A673 (cell line): Measurements from ENCODE around the gene USP34. TPM values are rescaled to one million over a fixed set of nuclear protein-coding genes. Genes with fewer than 3 reads are reported as not detected.

Experiments used
- BruUV-seq: library from RNA; stranded (reverse); fragments of 400-500 nt; replicated peaks from 2 replicates; lab custom pipeline; 2021; lab: Mats Ljungman, UMichigan
- CTCF ChIA-PET: fragments of 300-600 bp; sonication (Branson Sonifier 250); formaldehyde crosslinking; loops from one replicate; lab custom pipeline; 2022; ENCODE audit warnings: antibody characterized with exemption; lab: Charles Lee
- POLR2A ChIA-PET: fragments of 300-600 bp; sonication (Branson Sonifier 250); formaldehyde crosslinking; loops from one replicate; lab custom pipeline; 2022; ENCODE audit warnings: antibody characterized with exemption; ENCODE audit not compliant: low non-redundant PET; lab: Charles Lee
- DNase-seq: peaks from one replicate; pipeline ENCODE4 v3.0.0-alpha.2; 2015; ENCODE audit warnings: low spot score
- H3K27ac ChIP-seq: fragments of 200-600 bp; sonication (generic); 2 replicates; pipeline ENCODE4 v1.5.1; 2016; ENCODE audit warnings: mixed run types, low read depth, mild to moderate bottlenecking, mixed read lengths, antibody characterized with exemption, low read length; ENCODE audit not compliant: poor library complexity, severe bottlenecking
- H3K27me3 ChIP-seq: fragments of 200-600 bp; sonication (generic); replicated peaks from 2 replicates; pipeline ENCODE4 v1.6.1; 2017; ENCODE audit warnings: mixed run types, low read depth, mild to moderate bottlenecking, mixed read lengths, antibody characterized with exemption, low read length; ENCODE audit not compliant: insufficient read depth, poor library complexity
- H3K36me3 ChIP-seq: fragments of 200-600 bp; sonication (generic); 2 replicates; pipeline ENCODE4 v1.6.1; 2016; ENCODE audit warnings: mixed run types, mild to moderate bottlenecking, mixed read lengths, antibody characterized with exemption, low read length; ENCODE audit not compliant: insufficient read depth, poor library complexity, severe bottlenecking
- H3K4me1 ChIP-seq: fragments of 200-600 bp; sonication (generic); 2 replicates; pipeline ENCODE4 v1.6.1; 2017; ENCODE audit warnings: mixed run types, mild to moderate bottlenecking, mixed read lengths, antibody characterized with exemption, low read length; ENCODE audit not compliant: insufficient read depth, poor library complexity, severe bottlenecking
- H3K4me3 ChIP-seq: fragments of 200-600 bp; sonication (generic); 2 replicates; pipeline ENCODE4 v1.5.1; 2016; ENCODE audit warnings: low read depth, mixed run types, mild to moderate bottlenecking, mixed read lengths, low read length; ENCODE audit not compliant: poor library complexity, severe bottlenecking
- H3K9me3 ChIP-seq: fragments of 200-600 bp; sonication (generic); 2 replicates; pipeline ENCODE4 v1.6.1; 2016; ENCODE audit warnings: mixed run types, low read depth, mild to moderate bottlenecking, mixed read lengths, antibody characterized with exemption, low read length; ENCODE audit not compliant: poor library complexity, severe bottlenecking
- EZH2 ChIP-seq: fragments of 200-600 bp; sonication (generic); IDR thresholded peaks from 2 replicates; pipeline ENCODE4 v1.6.1; 2017; ENCODE audit warnings: borderline replicate concordance, low read depth, mild to moderate bottlenecking, mixed read lengths, antibody characterized with exemption, low read length; ENCODE audit not compliant: poor library complexity, severe bottlenecking
- intact Hi-C: fragments of 100-400 bp; cut with micrococcal nuclease; formaldehyde crosslinking; loops from one replicate; pipeline ENCODE4 v1.10.0; 2022; ENCODE audit not compliant: unreplicated experiment
- total RNA-seq: library from RNA; stranded (reverse); gene quantifications from 2 replicates; pipeline ENCODE4 v1.2.3, GENCODE V29; 2021
- TF ChIP-seq, protein P1 (sequence below): fragments of 300-800, 200-600 bp; sonication (generic); conservative IDR thresholded peaks from 2 replicates; pipeline ENCODE4 v1.5.1; 2017; ENCODE audit warnings: low read depth, mild to moderate bottlenecking, antibody characterized with exemption, low read length, moderate library complexity, mixed read lengths

The USP34 gene
- total RNA-seq, 1 experiment from 2014 or later, result 98.5 TPM

DNA sequence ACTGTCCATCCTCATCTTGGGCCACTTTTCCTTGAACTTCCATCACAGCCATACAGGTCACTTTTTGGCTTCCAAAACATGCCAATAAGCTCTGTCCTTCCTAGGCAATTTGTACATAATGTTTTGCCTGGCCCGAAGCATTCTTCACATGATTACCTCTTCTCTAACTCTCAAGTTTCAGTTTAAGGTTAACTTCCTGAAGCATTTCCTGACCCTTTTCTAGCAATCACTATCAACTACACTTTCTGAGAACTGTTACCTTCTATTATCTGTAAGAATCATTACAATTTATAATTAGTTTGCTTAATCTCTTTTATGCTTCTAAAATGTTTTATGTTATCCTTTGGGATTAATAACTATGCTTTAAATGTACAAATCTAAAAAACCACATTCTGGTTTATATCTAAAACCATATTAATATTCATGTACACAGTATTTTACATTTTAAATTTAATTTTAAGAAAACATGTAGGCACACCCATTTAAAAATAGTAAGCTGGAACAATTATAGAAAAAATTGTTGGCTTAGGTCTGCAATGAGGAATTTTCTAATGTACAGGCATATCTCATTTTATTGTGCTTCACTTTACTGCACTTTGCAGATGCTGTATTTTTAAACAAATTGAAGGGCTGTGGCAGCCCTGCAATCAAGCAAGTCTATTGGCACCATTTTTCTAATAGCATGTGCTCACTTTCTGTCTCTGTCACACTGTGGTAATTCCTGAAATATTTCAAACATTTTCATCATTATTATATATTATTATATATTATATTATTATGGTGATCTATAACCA lies 232.5 kb downstream of the USP34 start:
- no peaks in the 10 kb centered on the region for H3K9me3 ChIP-seq
- no peak for TF ChIP-seq EZH2
- TF ChIP-seq, protein P1, sequence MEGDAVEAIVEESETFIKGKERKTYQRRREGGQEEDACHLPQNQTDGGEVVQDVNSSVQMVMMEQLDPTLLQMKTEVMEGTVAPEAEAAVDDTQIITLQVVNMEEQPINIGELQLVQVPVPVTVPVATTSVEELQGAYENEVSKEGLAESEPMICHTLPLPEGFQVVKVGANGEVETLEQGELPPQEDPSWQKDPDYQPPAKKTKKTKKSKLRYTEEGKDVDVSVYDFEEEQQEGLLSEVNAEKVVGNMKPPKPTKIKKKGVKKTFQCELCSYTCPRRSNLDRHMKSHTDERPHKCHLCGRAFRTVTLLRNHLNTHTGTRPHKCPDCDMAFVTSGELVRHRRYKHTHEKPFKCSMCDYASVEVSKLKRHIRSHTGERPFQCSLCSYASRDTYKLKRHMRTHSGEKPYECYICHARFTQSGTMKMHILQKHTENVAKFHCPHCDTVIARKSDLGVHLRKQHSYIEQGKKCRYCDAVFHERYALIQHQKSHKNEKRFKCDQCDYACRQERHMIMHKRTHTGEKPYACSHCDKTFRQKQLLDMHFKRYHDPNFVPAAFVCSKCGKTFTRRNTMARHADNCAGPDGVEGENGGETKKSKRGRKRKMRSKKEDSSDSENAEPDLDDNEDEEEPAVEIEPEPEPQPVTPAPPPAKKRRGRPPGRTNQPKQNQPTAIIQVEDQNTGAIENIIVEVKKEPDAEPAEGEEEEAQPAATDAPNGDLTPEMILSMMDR, result no peak
- intact Hi-C loops, result no loop called here
- H3K27ac ChIP-seq, result no peak overlapping the region
- peaks cover 5% of the 10 kb centered on the region for H3K4me1 ChIP-seq
- H3K27me3 ChIP-seq, result no peaks in the 10 kb centered on the region
- CTCF ChIA-PET, result no interaction called here
- no TSS peak for BruUV-seq
- H3K4me3 ChIP-seq, result no peak overlapping the region
- DNase-seq, result no peak
- POLR2A ChIA-PET, result no interaction called here
- H3K36me3 ChIP-seq, result peaks cover 17% of the 10 kb centered on the region

DNA sequence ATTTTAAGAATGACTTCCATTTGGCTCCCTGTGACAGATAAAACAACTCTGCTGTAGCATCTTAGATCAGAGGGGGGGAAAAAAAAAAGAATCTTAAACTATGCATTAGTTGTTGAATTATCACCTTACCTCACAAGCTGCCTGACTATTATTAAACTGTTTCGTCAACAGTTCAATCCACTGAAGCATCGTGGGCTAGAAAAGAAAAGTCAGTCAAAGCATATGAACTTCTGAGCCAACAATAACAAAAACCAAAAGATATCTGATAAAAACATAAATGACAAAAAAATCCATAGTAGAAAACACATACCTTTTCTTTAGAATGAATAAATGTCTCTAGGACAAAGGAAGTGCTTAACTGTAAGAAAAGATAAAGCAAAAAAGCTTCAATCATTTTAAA lies 235.2 kb downstream of the USP34 start:
- TF ChIP-seq, protein P1, result no peak
- no peak for TF ChIP-seq EZH2
- BruUV-seq, result no TSS peak
- Histone ChIP-seq H3K9me3 (no peaks in the 10 kb centered on the region), H3K4me1 (peaks cover 5% of the 10 kb centered on the region), H3K4me3 (no peak overlapping the region), H3K36me3 (peaks cover 18% of the 10 kb centered on the region), H3K27ac (no peak overlapping the region), H3K27me3 (no peaks in the 10 kb centered on the region)
- ChIA-PET CTCF (no interaction called here), POLR2A (no interaction called here)
- no peak for DNase-seq
- intact Hi-C loops, result no loop called here

DNA sequence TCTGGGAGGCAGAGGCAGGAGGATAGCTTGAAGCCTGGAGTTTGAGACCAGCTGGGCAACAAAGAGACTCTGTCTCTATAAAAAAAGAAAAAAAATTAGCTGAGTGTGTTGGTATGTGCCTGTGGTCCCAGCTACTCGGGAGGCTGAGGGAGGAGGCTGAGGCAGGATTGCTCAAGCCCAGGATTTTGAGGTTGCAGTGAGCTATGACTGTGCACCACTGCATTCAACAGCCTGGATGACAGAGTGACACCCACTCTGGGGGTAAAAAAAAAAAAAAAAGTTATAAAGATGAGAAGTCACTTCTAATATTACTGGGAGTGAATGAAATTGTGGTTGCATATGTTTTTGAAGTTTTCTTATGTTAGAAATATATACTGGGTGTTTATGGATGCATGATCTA lies 237.3 kb downstream of the USP34 start:
- no peak for DNase-seq
- intact Hi-C loops, result no loop called here
- BruUV-seq, result no TSS peak
- Histone ChIP-seq H3K27me3 (no peaks in the 10 kb centered on the region), H3K4me3 (no peak overlapping the region), H3K4me1 (no peaks in the 10 kb centered on the region), H3K9me3 (no peaks in the 10 kb centered on the region), H3K36me3 (peaks cover 20% of the 10 kb centered on the region), H3K27ac (no peak overlapping the region)
- CTCF ChIA-PET, result no interaction called here
- no peak for TF ChIP-seq EZH2
- TF ChIP-seq, protein P1, result no peak
- POLR2A ChIA-PET, result no interaction called here
